CD14-positive monocyte (primary cell): ENCODE measurements around the gene BCCIP. TPM values are rescaled to one million over a fixed set of nuclear protein-coding genes. Genes with fewer than 3 reads are reported as not detected.

Source experiments
- DNase-seq, 3 donors: peaks; one replicate each; pipeline ENCODE4 v3.0.0-alpha.2; 2011 to 2022
- H2AFZ ChIP-seq: 2 replicates; pipeline ENCODE4 v1.6.0; 2012; ENCODE audit warnings: mild to moderate bottlenecking, low read depth, low read length, inconsistent platforms; ENCODE audit not compliant: insufficient read depth, poor library complexity, severe bottlenecking
- H3K27ac ChIP-seq, 2 donors: 1 replicate in 1 of 2; 2 replicates in 1 of 2; pipeline ENCODE4 v1.5.1; 2012 to 2013; ENCODE audit warnings: low read length in 2 of 2, control low read depth in 1 of 2, inconsistent platforms in 1 of 2, low read depth in 1 of 2, mild to moderate bottlenecking in 1 of 2
- H3K27me3 ChIP-seq, 2 donors: one replicate each; pipeline versions ENCODE4 v1.6.0 to v1.6.1; 2011 to 2013; ENCODE audit warnings: low read length in 2 of 2; ENCODE audit not compliant: control insufficient read depth in 2 of 2, insufficient read depth in 2 of 2
- H3K36me3 ChIP-seq, 2 donors: replicated peaks in 1 of 2; 1 replicate in 1 of 2; 2 replicates in 1 of 2; pipeline versions ENCODE4 v1.5.1 to v1.6.1; 2012 to 2013; ENCODE audit warnings: low read length in 2 of 2, control low read depth in 1 of 2, inconsistent platforms in 1 of 2, mild to moderate bottlenecking in 1 of 2; ENCODE audit not compliant: insufficient read depth in 2 of 2, control insufficient read depth in 1 of 2
- H3K4me1 ChIP-seq, 2 donors: 1 replicate in 1 of 2; 2 replicates in 1 of 2; pipeline versions ENCODE4 v1.5.1 to v1.6.1; 2012 to 2013; ENCODE audit warnings: low read length in 2 of 2, control low read depth in 1 of 2, inconsistent platforms in 1 of 2, mild to moderate bottlenecking in 1 of 2, moderate library complexity in 1 of 2; ENCODE audit not compliant: insufficient read depth in 2 of 2, control insufficient read depth in 1 of 2
- H3K4me2 ChIP-seq: replicated peaks from 2 replicates; pipeline ENCODE3; 2012; ENCODE audit warnings: low read length, moderate library complexity, mild to moderate bottlenecking; ENCODE audit not compliant: poor library complexity, severe bottlenecking; ENCODE audit errors: extremely low read depth
- H3K4me3 ChIP-seq, 3 experiments: fragments of 200-600 bp in 1 of 3; sonication (generic) in 1 of 3; replicated peaks in 1 of 3; 1 replicate in 2 of 3; 2 replicates in 1 of 3; pipeline ENCODE4 v1.5.1; 2011 to 2013; ENCODE audit warnings: low read length in 3 of 3, mild to moderate bottlenecking in 3 of 3, control low read depth in 2 of 3, low read depth in 2 of 3, inconsistent platforms in 1 of 3, moderate library complexity in 1 of 3
- H3K79me2 ChIP-seq: 2 replicates; pipeline ENCODE4 v1.6.0; 2012; ENCODE audit warnings: mild to moderate bottlenecking, control low read depth, inconsistent platforms, low read length, moderate library complexity; ENCODE audit not compliant: insufficient read depth
- H3K9ac ChIP-seq: 2 replicates; pipeline ENCODE4 v1.6.0; 2017; ENCODE audit warnings: low read length, mild to moderate bottlenecking; ENCODE audit not compliant: insufficient read depth, poor library complexity, severe bottlenecking
- H3K9me3 ChIP-seq, 2 donors: replicated peaks in 1 of 2; 1 replicate in 1 of 2; 2 replicates in 1 of 2; pipeline versions ENCODE4 v1.5.1 to v1.6.1; 2012 to 2013; ENCODE audit warnings: low read length in 2 of 2, control low read depth in 1 of 2; ENCODE audit not compliant: control insufficient read depth in 1 of 2, insufficient read depth in 1 of 2
- H4K20me1 ChIP-seq: 2 replicates; pipeline ENCODE4 v1.6.0; 2012; ENCODE audit warnings: mild to moderate bottlenecking, low read length, control low read depth, moderate library complexity; ENCODE audit not compliant: insufficient read depth
- H3K27ac Mint-ChIP-seq, 7 donors: one replicate each; pipeline ENCODE4 v1.8.0; 2020; ENCODE audit warnings: mild to moderate bottlenecking in 7 of 7, mixed read lengths in 7 of 7, moderate library complexity in 6 of 7, inconsistent platforms in 2 of 7
- H3K27me3 Mint-ChIP-seq, 3 donors: one replicate each; pipeline ENCODE4 v1.8.0; 2021 to 2022; ENCODE audit warnings: low read depth in 3 of 3, mild to moderate bottlenecking in 3 of 3, mixed read lengths in 3 of 3, moderate library complexity in 3 of 3, inconsistent platforms in 1 of 3
- H3K36me3 Mint-ChIP-seq, 2 donors: one replicate each; pipeline ENCODE4 v1.8.0; 2020; ENCODE audit warnings: mixed read lengths in 2 of 2, inconsistent platforms in 1 of 2, mild to moderate bottlenecking in 1 of 2
- H3K4me1 Mint-ChIP-seq: one replicate; pipeline ENCODE4 v1.8.0; 2020; ENCODE audit warnings: mild to moderate bottlenecking, mixed read lengths
- H3K4me3 Mint-ChIP-seq, 2 donors: one replicate each; pipeline ENCODE4 v1.8.0; 2020; ENCODE audit warnings: mild to moderate bottlenecking in 2 of 2, mixed read lengths in 2 of 2, moderate library complexity in 1 of 2
- H3K9me3 Mint-ChIP-seq, 7 donors: one replicate each; pipeline ENCODE4 v1.8.0; 2020 to 2022; ENCODE audit warnings: mixed read lengths in 7 of 7, mild to moderate bottlenecking in 6 of 7, moderate library complexity in 6 of 7, inconsistent platforms in 2 of 7
- WGBS: methylation state at CpG from one replicate; pipeline ENCODE4 v1.1.5; 2013; ENCODE audit warnings: missing lambda C conversion rate; ENCODE audit not compliant: insufficient coverage; 5-methylcytosine and 5-hydroxymethylcytosine counted together
- intact Hi-C, 2 donors: fragments of 100-400 bp; cut with micrococcal nuclease; formaldehyde crosslinking; loops; one replicate each; pipeline versions ENCODE4 v1.15.0 to v1.15.1; 2023
- polyA plus RNA-seq, 3 donors: library from polyadenylated mRNA; depleted of rRNA in 1 of 3; unstranded in 2 of 3; stranded (reverse) in 1 of 3; fragments of 300-500 nt in 2 of 3; fragments of >200 nt in 1 of 3; fragmentation: Illumina TruSeq in 2 of 3; gene quantifications; 1 replicate in 2 of 3; 2 replicates in 1 of 3; pipeline ENCODE4 v1.2.3, GENCODE V29; 2012 to 2021
- small RNA-seq: library from RNA; depleted of rRNA; stranded (forward); fragments of <200 nt; gene quantifications from one replicate; pipeline ENCODE3, GENCODE V24; 2012; ENCODE audit warnings: low read depth; ENCODE audit not compliant: insufficient read length
- TF ChIP-seq, protein P1 (sequence below): fragments of 200-600 bp; IDR thresholded peaks from one replicate; pipeline ENCODE4 v1.8.0; 2022; ENCODE audit warnings: antibody characterized with exemption, mild to moderate bottlenecking

BCCIP gene
- polyA plus RNA-seq, 3 donors: 16.0 to 61.7 (median 59.3) TPM

GRCh38 chr10:125882596-125882995, 59.2 kb downstream of the BCCIP start:
- TF ChIP-seq, protein P1, sequence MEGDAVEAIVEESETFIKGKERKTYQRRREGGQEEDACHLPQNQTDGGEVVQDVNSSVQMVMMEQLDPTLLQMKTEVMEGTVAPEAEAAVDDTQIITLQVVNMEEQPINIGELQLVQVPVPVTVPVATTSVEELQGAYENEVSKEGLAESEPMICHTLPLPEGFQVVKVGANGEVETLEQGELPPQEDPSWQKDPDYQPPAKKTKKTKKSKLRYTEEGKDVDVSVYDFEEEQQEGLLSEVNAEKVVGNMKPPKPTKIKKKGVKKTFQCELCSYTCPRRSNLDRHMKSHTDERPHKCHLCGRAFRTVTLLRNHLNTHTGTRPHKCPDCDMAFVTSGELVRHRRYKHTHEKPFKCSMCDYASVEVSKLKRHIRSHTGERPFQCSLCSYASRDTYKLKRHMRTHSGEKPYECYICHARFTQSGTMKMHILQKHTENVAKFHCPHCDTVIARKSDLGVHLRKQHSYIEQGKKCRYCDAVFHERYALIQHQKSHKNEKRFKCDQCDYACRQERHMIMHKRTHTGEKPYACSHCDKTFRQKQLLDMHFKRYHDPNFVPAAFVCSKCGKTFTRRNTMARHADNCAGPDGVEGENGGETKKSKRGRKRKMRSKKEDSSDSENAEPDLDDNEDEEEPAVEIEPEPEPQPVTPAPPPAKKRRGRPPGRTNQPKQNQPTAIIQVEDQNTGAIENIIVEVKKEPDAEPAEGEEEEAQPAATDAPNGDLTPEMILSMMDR: no peak
- Histone ChIP-seq H3K9ac (no peak overlapping the region), H3K27me3 (no peaks in the 10 kb centered on the region), H3K79me2 (no peaks in the 10 kb centered on the region), H3K9me3 (no peaks in the 10 kb centered on the region), H4K20me1 (peaks cover 5% of the 10 kb centered on the region), H3K27ac (no peak overlapping the region), H3K36me3 (peaks cover 5 to 28% of the 10 kb centered on the region in 2 donors), H3K4me1 (no peaks in the 10 kb centered on the region), H2AFZ (no peak overlapping the region), H3K4me3 (no peak overlapping the region), H3K4me2 (no peak overlapping the region)
- intact Hi-C loops: no loop called here
- DNase-seq: no peak
- Mint-ChIP-seq H3K4me1 (no peaks in the 10 kb centered on the region), H3K27ac (no peak overlapping the region), H3K27me3 (no peaks in the 10 kb centered on the region), H3K36me3 (peaks cover 16 to 28% of the 10 kb centered on the region in 2 donors), H3K9me3 (peaks cover 0 to 5% (median 0%) of the 10 kb centered on the region in 7 donors), H3K4me3 (no peak overlapping the region)
- WGBS: no CpG with 5 or more reads among the region's 1 CpG

DNA sequence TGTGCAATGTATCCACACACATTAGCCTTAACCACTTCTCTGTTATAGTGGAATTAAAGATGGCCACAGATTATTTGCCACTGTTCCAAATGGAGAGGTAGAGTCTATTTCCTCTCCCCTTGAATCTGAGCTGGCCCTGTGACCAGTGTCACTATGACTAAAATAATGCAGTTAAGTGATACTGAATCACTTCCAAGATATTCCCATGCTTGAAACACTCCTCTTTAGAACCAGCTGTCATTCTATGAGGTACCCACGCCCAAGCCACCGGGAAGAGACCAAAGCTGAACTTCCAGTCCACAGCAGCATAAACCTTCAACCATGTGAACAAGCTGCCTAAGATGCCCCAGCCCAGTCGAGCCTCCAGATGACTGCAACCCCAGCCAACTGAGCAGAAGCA, 59.9 kb downstream of the BCCIP start:
- peak overlapping the region in 1 of 7 donors; percentile 27 for H3K27ac Mint-ChIP-seq
- no CpG with 5 or more reads among the region's 3 CpGs for WGBS
- H3K9ac ChIP-seq: no peak overlapping the region

More for the DNA sequence above, 59.9 kb downstream of the BCCIP start:
- intact Hi-C loops: no loop called here
- peaks cover 0 to 5% (median 0%) of the 10 kb centered on the region in 7 donors for H3K9me3 Mint-ChIP-seq
- H3K4me3 ChIP-seq: no peak overlapping the region
- no peaks in the 10 kb centered on the region for H3K27me3 Mint-ChIP-seq
- no peaks in the 10 kb centered on the region for H3K4me1 ChIP-seq
- no peaks in the 10 kb centered on the region for H3K79me2 ChIP-seq
- TF ChIP-seq, protein P1: no peak
- H3K36me3 Mint-ChIP-seq: peaks cover 16 to 23% of the 10 kb centered on the region in 2 donors
- no peaks in the 10 kb centered on the region for H3K4me1 Mint-ChIP-seq
- H4K20me1 ChIP-seq: peaks cover 5% of the 10 kb centered on the region
- DNase-seq: no peak
- H3K27ac ChIP-seq: no peak overlapping the region
- peaks cover 5 to 28% of the 10 kb centered on the region in 2 donors for H3K36me3 ChIP-seq
- no peaks in the 10 kb centered on the region for H3K9me3 ChIP-seq
- no peak overlapping the region for H3K4me2 ChIP-seq
- no peak overlapping the region for H2AFZ ChIP-seq
- H3K4me3 Mint-ChIP-seq: no peak overlapping the region
- no peaks in the 10 kb centered on the region for H3K27me3 ChIP-seq

Small RNAs within 50 kb of the gene (small RNA-seq; reads per million reads assigned to genes)
- gene MIR4484 (not detected), gene RF00017 (not detected)

Other genes starting within 250 kb of the BCCIP start
- not detected for gene TEX36, start 140.4 kb upstream of the BCCIP start, polyA plus RNA-seq
- 10 to 100 TPM in 1 of 3 donors, 1 to 10 TPM in 2; 4.6 to 21.4 (median 5.3) TPM for gene EDRF1, start 103.8 kb upstream of the BCCIP start, polyA plus RNA-seq
- under 1 TPM in 1 of 3 donors, not detected in 2; 0.28 TPM for gene MMP21, start 47.7 kb upstream of the BCCIP start, polyA plus RNA-seq
- 10 to 100 TPM; 18.1 to 42.3 (median 39.8) TPM for gene UROS, start 288 bp upstream of the BCCIP start, polyA plus RNA-seq
- gene DHX32, start 57.7 kb downstream of the BCCIP start, polyA plus RNA-seq: 10 to 100 TPM in 2 of 3 donors, 1 to 10 TPM in 1; 6.0 to 20.5 (median 16.4) TPM
- under 1 TPM in 1 of 3 donors, not detected in 2; 0.20 TPM for gene FANK1, start 73.0 kb downstream of the BCCIP start, polyA plus RNA-seq